ENCODE data around the gene C16orf86.

The C16orf86 gene

GRCh38 chr16:67666559-67667452, at the start of gene C16orf86, which contains the start of gene ENKD1:
Gene C16orf86, plus strand, starts transcription at chr16:67666814. Its CDS starts 157 bp downstream, at chr16:67666971.
Gene ENKD1, minus strand, starts transcription at chr16:67666750. Its CDS starts 308 bp downstream, at chr16:67666442.
- peak; percentile 62 for DNase-seq (ENCODE audit: low read depth)

- no peak for DNase-seq (ENCODE audit: low read depth)
Measured at GRCh38 chr16:67628216-67628615, 38.4 kb upstream of the C16orf86 start.

DNA sequence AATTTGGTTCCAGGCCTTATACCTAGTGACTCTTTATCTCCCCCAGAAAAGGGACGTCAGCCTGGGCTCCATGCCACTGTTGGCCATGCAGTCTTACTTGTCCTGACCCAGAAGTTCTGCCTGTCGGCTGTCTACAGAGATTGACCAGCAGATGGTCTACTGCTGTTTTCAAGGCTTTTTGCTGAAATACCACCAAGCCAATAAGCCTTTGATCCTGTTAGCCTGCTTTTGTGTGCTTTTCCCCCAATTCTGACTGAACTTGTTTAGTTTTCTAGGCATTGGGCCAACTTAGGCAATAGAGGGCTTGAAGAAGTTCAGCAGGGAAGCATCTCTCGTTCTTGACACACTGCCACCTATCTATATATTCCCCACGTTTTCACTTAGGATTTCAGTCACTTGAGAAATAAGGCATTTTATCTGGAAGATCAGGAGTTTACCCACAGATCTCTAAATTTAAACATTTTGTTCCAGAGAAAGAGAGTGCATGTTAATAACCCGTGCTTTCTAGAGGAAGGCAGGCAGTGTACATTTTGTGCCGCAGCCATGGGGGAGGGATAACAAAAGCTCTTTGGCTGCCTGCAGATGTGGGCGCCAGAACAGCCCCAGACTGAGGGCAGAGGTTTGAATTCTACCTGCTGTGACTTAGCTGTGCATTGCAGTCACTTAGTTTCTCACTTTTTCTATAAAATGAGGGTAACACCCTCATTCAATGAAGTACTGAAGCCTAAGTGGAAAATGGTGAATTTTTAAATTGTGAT, 34.0 kb upstream of the C16orf86 start:
- no peak for DNase-seq (ENCODE audit: low read depth)

GRCh38 chr16:67636713-67637112, 29.9 kb upstream of the C16orf86 start:
- no peak for DNase-seq (ENCODE audit: low read depth)

- no peak for DNase-seq (ENCODE audit: low read depth)
Measured at GRCh38 chr16:67637625-67638024, 29.0 kb upstream of the C16orf86 start.

GRCh38 chr16:67641779-67642708, 24.6 kb upstream of the C16orf86 start:
- no peak for DNase-seq (ENCODE audit: low read depth)

- no peak for DNase-seq (ENCODE audit: low read depth)
Measured at GRCh38 chr16:67644038-67644437, 22.6 kb upstream of the C16orf86 start.

- no peak for DNase-seq (ENCODE audit: low read depth)
Measured at GRCh38 chr16:67645397-67646121, 21.1 kb upstream of the C16orf86 start.

- no peak for DNase-seq (ENCODE audit: low read depth)
Measured at GRCh38 chr16:67647111-67647651, 19.4 kb upstream of the C16orf86 start.

GRCh38 chr16:67647681-67648080, 18.9 kb upstream of the C16orf86 start:
- DNase-seq (ENCODE audit: low read depth): no peak

- no peak for DNase-seq (ENCODE audit: low read depth)
Measured at GRCh38 chr16:67648088-67648763, 18.4 kb upstream of the C16orf86 start.

GRCh38 chr16:67648764-67649407, 17.7 kb upstream of the C16orf86 start:
- DNase-seq (ENCODE audit: low read depth): no peak

DNA sequence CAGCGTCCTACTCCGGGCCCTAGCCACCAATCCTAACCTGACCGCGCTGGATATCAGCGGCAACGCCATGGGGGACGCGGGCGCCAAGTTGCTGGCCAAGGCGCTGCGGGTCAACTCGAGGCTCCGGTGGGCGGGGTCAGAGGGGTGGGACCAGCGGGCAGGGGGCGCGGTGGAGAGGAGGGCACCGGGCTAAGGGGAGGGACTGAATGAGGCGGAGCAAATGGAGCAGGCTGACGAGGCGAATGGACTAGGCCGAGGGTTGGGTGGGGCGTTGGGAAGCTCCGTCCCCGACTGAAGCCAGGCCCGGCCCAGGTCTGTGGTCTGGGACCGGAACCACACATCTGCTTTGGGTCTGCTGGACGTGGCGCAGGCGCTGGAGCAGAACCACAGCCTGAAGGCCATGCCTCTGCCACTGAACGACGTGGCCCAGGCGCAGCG, 17.1 kb upstream of the C16orf86 start:
- no peak for DNase-seq (ENCODE audit: low read depth)

DNA sequence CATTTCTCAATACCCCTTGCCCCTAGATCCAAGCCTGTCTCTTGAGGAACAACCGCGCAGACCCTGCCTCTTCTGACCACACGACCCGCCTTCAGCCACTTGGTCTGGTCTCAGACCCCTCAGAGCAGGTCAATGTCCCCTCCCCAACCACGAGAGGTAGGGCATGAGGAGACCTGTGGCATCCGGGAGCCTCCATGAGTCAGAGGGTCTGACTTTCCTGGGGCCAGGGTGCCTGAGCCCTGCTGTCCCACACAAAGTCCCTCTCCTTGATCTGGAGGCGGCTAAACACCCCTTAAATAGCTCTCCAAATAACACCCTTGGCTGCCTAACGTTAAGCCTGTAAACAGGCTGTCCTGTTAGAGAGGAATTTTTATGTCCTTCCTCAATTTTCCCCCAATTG, 16.6 kb upstream of the C16orf86 start:
- no peak for DNase-seq (ENCODE audit: low read depth)

GRCh38 chr16:67651039-67651438, 15.6 kb upstream of the C16orf86 start:
- DNase-seq (ENCODE audit: low read depth): no peak

DNA sequence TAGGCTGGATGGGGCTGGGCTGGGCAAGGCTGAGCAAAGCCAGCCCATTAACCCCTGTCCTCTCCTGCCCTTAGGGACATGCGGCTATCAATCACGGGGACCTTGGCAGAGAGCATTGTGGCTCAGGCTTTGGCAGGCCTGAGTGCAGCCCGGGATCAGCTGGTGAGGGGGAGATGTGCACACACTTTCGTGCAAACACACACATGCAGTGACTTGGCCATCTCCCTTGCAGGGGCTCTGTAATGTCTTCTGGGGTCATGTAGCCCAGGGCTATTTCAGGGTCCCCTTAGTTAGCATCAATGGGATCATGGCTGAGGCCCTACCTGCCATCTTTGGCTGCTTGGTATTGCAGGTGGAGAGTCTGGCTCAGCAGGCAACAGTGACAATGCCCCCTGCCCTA, 14.8 kb upstream of the C16orf86 start:
- no peak for DNase-seq (ENCODE audit: low read depth)

DNA sequence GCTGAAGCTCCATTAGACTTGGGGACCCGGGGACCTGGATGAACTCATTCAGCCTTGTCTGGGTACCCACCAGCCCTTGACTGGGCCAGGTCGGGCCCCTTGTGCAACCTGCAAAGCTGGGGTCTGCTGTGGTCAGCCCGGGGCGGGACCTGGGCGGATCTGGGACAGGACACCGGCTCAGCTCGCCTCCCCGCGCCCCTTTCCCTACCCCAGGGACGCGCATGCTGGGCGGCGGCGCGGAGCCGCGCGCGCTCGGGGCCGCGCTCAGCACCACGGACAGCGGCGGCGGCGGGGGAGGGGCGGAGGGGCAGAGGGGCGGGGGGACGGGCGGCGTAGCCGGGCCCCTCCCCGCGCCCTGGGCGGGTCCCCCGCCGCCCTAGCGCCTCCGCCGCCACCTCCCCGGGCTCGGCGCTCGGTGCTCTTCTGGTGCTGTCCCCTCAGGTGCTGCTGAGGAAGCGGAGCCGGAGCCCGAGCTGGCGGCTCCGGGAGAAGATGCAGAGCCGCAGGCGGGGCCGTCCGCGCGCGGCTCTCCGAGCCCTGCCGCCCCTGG, 14.0 kb upstream of the C16orf86 start:
- DNase-seq (ENCODE audit: low read depth): no peak

DNA sequence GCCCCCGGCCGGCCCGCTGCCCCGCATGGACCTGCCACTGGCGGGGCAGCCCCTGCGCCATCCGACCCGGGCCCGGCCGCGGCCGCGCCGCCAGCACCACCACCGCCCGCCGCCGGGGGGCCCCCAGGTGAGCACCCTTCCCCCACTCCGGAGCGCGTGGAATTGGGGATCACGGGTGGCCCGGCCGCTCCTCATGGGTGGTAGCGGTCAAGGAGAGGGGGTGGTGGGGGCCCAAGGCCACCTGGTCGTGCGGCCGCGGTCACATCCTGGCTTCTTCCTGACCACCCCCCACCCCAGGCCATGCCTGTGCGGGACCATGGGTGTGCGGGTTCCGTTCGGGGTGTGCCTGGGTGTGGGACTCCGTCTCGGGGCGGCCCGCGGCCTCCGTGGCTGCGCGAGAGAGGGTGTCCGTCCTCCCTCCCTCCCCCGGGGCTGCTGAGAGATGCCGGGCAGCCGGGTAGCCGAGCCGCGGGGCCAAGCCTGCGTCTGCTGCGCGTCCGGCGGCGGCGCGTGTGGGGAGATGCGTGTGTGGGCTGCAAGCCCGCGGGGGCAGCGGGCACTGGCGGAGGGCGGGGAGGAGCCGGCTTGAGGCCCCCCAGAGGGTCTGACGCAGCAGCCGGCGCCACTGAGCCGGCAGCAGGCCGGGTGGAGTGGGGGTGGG, 13.4 kb upstream of the C16orf86 start:
- no peak for DNase-seq (ENCODE audit: low read depth)
